ENCODE data around the gene TRAPPC12. TPM values are rescaled to one million over a fixed set of nuclear protein-coding genes. Genes with fewer than 3 reads are reported as not detected.
"Not testable (repeated sequence)": the region's sequence is repeated elsewhere in the genome, so short reads cannot be mapped to it uniquely, and the experiment has no call there.

TRAPPC12 gene
- polyA plus RNA-seq, 4 donors: 63.9 to 107 (median 83.8) TPM

DNA sequence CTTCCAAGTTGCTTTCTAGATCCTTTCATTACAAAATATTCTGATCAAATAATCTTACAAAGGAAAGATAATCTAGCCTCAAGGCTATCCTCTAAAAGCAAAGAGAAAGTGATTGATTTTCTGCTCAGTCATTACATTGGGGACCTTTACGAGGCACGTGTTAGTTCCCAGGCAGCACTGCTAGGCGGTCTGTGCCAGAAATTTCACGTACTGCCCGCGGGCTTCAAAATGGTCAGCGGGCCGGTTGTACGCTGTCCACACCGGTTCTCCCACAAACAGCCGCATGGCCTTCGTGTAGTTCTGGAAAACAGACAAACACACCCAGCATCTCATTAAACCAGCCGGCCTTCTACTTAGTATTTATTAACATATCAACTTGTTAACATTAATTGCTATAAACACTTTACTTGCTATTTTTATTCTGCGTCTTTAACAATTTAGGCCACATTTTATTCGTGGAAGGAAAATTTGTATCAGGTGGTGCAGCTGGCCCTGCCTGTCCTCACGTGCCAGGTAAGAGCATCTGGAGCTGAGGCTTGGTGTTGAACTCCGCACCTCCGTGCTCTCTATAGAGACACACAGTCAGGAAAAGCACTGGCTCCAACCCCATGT lies 119.4 kb downstream of the TRAPPC12 start:
- no peak for DNase-seq (ENCODE audit: low read depth in 4 of 4, low spot score in 2 of 4)

DNA sequence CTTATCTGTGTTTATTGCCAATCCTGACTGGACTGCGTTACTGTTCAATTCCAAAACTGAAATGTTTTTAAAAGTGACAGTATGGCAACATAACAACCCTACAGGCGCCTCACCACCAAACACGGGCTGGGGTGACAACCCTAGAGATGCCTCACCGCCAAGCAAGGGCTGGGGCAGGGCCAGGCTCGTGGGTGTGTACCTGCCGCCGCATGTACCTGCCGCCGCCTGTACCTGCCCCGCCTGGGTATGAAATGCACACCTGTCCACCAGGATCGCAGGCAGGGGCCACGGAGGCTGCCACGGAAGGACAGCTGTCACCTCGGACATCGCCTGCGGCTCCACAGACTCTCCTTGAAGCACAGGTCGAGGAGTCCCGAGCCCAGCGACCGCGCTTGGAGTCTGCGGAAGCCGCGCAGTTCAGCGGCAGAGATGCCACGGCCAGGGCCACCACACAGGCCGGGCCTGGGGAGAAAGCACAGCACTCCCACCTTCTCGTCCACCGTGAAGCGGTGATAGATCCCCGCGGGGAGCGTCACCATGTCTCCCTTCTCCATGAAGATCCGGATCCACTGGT lies 120.9 kb downstream of the TRAPPC12 start:
- DNase-seq (ENCODE audit: low read depth in 4 of 4, low spot score in 2 of 4): no peak

DNA sequence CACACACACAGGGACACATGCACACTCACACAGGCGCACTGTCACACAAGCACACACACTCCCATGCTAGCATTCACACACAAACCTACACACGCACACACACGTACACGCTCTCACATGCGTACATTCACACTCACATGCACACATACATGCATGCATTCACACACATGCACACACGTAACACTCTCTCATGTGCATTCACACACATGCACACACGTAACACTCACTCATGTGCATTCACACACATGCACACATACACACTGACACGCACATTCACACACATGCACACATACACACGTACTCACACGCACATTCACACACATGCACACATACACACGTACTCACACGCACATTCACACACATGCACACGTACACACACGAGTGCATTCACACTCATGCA lies 123.6 kb downstream of the TRAPPC12 start:
- DNase-seq (ENCODE audit: low read depth in 4 of 4, low spot score in 2 of 4): no peak

DNA sequence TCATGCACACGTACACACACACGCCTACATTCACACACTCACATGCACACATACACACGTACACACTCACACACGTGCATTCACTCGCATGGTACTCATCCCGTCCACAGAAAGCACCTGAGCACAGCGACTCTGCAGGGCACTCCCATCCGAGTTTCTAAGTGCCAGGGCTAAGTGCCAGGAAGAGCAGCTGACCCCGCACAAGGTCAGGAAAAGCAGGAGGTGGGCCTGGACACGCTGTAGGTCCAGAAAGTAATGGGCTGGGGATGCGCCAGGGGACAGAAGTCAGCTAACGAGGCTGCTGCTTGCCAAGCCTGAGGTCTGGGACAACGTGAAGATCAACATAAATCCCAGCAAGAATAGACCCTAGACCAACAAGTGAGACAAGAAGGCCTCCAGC lies 124.0 kb downstream of the TRAPPC12 start:
- DNase-seq (ENCODE audit: low read depth in 4 of 4, low spot score in 2 of 4): no peak

DNA sequence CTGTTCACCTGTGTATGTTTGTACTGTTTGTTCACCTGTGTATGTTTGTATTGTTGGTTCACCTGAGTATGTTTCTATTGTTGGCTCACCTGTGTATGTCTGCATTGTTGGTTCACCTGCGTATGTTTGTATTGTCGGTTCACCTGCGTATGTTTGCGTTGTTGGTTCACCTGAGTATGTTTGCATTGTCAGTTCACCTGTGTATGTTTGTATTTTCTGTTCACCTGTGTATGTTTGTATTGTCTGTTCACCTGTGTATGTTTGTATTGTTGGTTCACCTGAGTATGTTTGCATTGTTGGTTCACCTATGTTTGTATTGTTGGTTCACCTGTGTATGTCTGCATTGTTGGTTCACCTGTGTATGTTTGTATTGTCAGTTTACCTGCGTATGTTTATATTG lies 125.2 kb downstream of the TRAPPC12 start:
- no peak for DNase-seq (ENCODE audit: low read depth in 4 of 4, low spot score in 2 of 4)

DNA sequence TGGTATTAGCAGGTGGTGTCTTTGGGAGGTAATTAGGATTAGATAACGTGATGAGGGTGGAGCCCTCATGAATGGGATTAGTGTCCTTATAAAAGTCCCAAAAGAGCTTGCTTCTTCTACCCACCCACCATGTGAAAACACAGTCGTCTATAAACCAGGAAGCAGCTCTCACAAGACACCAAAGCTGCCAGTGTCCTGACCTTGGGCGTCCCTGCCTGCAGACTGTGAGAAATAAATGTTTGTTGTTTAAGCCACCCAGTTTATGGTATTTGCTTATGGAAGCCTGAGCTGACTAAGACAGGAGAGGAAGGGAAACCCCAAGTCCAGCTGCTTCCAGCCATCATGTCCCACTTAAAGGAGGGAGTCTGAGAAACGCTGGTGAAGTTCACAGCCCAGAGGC lies 126.3 kb downstream of the TRAPPC12 start:
- no peak for DNase-seq (ENCODE audit: low read depth in 4 of 4, low spot score in 2 of 4)

DNA sequence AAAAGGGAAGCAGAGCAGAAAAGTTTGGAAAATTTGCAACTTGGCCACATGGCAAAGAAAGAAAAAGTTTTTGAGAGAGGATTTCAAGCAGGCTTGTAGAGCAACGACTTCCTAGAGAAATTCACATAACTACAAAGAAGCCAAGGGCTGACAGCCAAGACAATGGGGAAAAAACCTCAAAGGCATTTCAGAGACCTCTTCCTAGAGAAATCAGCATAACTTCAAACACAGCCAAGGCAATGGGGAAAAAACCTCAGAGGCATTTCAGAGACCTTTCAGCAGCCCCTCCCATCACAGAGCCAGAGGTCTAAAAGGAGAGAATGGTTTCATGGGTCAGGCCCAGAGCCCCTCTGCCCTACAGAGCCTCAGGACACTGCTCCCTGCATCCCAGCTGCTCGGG lies 132.6 kb downstream of the TRAPPC12 start:
- no peak for DNase-seq (ENCODE audit: low read depth in 4 of 4, low spot score in 2 of 4)

DNA sequence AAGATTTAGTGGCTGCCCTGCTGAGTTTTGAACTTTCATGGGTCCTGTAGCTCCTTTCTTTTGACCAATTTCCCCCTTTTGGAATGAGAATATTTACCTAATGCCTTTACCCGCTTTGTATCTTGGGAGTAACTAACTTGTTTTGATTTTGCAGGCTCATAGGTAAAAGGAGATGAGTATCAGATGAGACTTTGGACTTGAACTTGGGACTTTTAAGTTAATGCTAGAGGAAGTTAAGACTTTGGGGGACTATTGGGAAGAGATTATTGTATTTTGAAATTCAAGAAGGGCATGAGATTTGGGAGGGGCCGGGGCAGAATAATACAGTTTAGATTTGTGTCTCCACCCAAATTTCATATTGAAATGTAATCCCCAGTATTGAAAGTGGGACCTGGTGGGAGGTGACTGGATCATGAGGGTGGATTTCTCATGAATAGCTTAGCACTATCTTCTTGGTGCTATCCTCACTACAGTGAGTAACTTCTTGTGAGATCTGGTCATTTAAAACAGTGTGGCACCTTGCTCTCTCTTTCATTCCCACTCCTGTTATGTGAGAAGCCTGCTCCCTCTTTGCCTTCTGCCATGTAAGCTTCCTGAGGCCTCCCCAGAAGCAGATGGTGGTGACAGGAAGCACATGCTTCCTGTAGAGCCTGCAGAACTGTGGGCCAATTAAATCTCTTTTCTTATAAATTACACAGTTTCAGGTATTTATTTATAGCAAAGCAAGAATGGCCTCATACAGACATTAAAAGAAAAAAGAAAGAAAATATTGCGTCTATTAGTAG lies 133.7 kb downstream of the TRAPPC12 start:
- no peak for DNase-seq (ENCODE audit: low read depth in 4 of 4, low spot score in 2 of 4)

DNA sequence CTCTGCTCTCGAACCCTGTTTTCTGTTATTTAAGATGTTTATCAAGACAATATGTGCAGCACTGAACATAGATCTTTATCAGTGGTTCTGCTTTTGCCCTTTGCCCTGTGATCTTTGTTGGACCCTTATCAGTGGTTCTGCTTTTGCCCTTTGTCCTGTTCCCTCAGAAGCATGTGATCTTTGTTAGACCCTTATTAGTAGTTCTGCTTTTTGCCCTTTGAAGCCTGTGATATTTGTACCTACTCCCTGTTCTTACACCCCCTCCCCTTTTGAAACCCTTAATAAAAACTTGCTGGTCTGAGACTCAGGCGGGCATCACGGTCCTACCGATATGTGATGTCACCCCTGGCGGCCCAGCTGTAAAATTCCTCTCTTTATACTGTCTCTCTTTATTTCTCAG lies 135.9 kb downstream of the TRAPPC12 start:
- not testable (repeated sequence) for DNase-seq (ENCODE audit: low read depth in 4 of 4, low spot score in 2 of 4)

DNA sequence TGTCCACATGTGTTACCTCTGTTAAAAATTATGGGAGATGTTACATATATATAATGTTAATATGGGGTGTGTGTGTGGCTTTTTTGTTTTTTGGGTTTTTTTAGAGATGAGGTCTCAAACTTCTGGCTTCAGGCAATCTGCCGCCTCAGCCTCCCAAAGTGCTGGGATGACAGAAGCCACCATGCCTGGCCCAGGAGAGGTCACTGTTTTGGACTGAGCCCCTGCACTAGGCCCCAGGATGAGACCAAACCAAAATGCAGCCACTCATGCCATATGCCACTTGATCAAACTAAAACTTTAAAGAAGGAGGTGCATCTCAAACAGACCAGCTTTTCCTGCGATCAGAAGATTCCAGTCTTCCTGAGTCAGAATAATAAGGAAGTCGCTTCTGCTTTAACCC lies 137.3 kb downstream of the TRAPPC12 start:
- DNase-seq (ENCODE audit: low read depth in 4 of 4, low spot score in 2 of 4): no peak

DNA sequence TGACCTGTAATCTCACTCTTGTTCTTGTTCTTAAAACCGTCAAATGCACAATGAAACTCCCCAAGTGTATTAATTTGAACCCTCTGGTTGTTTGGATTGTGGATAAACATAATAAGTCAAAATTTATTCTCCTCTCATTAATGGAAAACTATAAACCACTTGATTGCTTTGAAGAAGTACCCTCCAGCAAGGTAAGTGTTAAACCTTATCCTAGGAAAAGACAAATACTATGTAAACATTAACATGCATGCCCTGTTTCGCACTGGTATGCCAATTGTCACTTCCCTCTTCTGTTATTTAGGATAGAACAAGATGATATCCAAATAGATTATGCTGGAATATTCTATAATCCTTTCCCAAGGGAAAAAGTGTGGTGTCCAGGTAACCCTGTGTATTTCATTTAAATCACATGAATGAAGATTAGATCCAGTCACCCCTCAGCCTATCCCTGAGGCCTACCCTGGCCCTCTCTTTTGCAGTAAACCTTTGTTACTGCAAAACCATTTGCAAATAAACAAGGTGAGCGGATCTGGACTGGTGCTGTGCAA lies 138.5 kb downstream of the TRAPPC12 start:
- DNase-seq (ENCODE audit: low read depth in 4 of 4, low spot score in 2 of 4): peak in 2 of 4 donors; percentile 3 to 19

DNA sequence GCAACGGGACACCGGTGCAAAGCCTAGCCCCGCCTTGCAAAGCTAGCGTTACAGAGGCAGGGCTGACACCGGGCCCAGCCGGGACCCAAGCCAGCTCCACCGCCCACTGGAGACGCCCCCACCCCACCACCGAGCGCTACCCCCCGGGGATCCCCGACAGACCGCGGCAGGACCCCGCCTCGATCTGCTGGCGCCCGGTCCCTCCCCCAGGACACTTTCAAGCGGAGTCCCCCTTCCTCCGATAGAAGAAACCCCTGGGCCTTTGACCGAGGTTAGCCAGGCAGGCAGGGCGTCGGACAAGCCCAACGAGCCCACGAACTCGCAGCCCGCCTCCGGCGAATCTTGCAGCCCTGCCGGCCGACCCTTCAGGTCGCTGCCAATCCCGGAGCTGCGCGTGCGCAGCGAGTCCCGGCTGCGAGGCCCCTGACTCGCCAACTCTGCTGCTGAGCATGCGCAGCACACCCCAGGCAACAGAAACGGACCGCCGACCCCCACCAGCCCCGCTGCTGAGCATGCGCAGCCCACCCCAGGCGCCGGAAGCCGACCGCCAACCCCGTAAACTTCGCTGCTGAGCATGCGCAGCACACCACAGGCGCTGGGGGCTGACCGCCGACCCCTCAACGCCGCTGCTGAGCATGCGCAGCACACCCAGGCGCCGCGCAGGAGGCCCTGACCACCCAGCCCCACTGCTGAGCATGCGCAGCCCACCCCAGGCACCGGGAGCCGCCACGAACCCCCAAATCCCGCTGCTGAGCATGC lies 139.2 kb downstream of the TRAPPC12 start:
- peak; percentile 91 to 98 (median 96) for DNase-seq (ENCODE audit: low read depth in 4 of 4, low spot score in 2 of 4)

DNA sequence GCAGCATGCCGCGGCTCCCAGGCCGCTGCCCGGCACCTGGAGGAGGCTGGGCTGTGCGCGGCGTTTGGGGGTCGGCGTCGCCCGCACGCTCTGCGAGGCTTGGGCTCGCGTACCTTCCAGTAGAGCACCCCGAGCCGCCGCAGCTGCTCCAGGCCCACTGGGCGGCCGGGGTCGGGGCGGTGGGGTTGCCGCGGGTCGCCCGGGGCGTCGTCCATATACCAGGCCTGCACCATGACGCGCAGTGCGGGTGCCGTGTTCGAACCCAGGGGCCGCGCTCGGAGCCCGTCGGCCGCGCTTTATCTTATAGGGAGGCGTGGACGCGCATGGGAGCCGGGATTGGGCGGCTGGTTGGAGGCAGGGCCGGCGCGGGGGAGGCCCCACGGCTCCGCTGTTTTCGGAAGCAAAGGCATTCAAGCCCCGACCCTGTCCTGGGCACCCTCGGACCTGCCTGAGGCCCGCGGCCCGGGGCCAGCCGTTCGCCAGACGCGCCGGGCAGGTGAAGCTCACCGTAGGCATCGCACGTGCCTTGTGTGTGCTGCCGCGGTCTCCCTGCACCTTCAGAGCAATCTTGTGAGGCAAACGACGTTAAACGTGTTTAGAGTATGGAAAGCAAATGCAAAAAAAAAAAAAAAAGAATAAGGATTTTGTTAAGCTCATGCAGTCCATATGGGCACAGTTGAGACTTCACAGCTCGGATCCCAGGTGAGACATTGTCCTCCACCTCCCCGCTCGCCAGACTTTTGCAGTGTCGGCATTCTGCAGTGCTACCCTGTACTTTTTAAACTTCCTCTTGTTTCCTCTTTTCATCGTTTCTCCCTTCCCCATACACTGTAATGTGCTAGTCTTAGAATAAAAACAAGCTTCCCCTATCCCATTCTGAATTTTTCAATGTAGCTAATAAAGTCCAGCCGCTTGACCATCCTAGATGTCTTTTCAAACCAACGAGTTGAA lies 140.0 kb downstream of the TRAPPC12 start, which contains the start of gene ADI1:
TSS of gene ADI1 (minus strand) at position 277 of the 951 bp plus-strand sequence. CDS start at position 233, 44 bp downstream.
- DNase-seq (ENCODE audit: low read depth in 4 of 4, low spot score in 2 of 4): peak in 3 of 4 donors; percentile 34 to 48 (median 47)

DNA sequence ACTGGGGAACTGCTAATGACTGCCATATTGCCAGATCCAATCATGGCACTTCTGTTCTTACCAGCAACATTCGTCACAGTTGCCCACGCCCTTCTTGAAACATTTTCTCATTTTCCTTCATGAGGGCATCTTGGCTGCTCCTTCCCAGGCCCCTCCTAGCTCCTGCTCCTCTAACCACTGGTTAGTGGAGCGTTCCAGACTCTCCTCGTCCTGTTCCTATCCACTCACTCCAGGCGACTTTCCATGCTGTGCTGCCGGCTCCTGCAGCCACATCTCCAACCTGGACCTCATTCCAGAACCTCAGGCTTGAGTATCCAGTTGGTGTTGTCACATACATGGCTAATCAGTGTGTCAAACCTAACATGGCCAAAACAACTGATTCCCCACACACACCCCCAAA lies 141.1 kb downstream of the TRAPPC12 start:
- DNase-seq (ENCODE audit: low read depth in 4 of 4, low spot score in 2 of 4): no peak

DNA sequence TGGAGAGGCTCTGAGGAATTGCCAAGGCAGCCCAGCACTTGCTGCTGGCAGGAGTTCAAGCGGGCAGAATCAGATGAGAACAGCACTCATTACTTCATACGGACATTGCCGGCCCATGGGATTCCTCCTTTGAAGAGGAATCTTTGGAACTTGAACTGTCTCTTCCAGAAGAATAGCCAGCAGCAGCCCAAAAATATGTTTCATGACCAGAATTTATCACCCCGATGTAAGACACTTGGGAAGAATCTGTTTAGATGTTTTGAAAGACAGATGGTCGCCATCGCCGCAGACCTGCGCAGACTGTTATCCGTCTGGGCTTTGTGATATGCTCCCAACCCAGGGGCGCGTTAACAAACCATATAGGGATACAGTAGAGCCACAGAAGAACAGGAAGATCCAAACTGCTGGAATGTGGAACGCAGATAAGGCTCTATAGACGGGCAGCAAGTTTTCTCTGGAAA lies 143.5 kb downstream of the TRAPPC12 start:
- DNase-seq (ENCODE audit: low read depth in 4 of 4, low spot score in 2 of 4): no peak

DNA sequence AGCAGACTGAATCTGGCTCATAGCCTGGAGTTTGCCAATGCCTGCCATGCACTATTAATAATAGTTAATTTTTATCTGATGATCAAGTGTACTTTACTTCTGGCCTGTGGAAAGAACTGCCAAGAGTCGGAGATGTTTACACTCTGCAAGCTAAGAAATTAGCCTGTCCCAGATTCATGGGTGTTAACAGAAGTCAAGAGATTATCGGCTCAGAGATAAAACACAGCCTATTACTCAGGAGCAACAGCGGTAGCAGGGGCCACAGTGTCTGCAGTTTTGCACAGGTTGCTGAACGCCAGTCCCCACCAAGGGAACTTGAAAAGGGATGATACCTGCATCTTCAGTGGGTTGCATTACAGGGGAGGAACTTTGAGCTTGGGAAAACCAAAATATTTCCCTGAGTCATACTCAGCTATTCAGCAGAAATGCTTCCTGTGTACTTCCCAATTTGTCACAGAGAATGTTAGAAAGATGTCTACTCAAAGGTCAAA lies 144.1 kb downstream of the TRAPPC12 start:
- no peak for DNase-seq (ENCODE audit: low read depth in 4 of 4, low spot score in 2 of 4)

DNA sequence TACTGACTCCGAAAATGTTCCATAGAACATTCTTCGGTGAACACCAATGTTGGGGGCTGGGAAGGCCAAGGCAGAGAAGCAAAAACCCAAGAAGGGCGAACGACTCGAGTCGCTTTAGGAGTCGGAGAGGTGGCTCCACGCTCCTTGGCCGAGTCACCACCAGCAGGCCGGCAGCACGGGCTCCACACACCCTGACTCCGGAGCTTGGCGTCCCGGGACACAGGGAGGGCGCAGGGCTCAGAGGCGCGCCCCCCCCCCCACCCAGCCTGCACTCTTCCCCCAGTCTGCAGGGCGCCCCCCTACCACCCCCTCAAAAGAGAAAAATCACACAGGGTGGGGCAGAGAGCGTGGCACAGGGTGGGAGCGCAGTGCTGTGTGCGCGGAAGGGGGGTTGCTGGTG lies 147.4 kb downstream of the TRAPPC12 start:
- no peak for DNase-seq (ENCODE audit: low read depth in 4 of 4, low spot score in 2 of 4)

DNA sequence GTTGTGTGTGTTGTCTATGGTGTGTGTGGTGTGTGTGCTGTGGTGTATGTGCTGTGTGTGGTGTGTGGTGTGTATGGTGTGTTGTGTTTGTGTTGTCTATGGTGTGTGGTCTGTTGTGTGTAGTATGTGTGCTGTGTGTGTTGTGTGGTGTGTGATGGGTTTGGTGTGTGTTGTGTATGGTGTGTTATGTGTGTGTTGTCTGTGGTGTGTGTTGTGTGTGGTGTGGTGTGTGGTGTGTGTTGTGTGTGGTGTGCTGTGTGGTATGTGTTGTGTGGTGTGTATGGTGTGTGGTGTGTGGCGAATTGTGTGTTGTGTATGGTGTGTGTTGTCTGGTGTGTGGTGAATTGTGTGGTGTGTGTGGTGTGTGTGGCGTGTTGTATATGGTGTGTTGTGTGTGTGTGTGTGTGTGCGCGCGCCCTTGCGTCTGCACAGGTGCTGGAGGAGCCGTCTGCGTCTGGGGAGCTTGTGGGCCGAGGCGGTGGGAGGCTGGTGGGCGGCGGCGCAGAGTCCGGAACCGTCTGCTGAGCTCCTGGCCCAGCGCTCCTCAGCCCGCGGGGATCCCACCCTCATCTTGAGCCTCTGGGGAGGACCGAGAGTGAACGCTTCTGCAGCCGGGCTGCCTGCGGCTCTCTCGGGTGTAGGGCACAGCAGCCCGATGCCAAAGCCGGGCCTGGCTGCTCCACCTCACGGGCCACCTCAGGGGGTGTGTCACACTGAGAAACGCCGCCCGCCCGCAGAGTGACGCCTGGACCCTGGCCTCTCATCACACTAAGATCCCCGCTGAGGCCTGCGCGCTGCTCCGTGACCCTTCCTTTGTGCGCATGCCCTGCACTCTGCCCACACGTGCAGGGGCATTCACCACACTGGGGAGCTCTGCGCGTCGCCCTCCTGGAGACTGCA lies 148.6 kb downstream of the TRAPPC12 start:
- no peak for DNase-seq (ENCODE audit: low read depth in 4 of 4, low spot score in 2 of 4)

All from left renal cortex interstitium (tissue), 4 donors.